NCI-H128 (cell line): ENCODE measurements around the gene PRAMEF9.
"Not testable (repeated sequence)": the region's sequence is repeated elsewhere in the genome, so short reads cannot be mapped to it uniquely, and the experiment has no call there.

ENCODE experiments used
- DNase-seq: peaks from one replicate; lab custom pipeline; 2025; ENCODE audit not compliant: unreplicated experiment; lab: John Stamatoyannopoulos, UW

PRAMEF9 gene

DNA sequence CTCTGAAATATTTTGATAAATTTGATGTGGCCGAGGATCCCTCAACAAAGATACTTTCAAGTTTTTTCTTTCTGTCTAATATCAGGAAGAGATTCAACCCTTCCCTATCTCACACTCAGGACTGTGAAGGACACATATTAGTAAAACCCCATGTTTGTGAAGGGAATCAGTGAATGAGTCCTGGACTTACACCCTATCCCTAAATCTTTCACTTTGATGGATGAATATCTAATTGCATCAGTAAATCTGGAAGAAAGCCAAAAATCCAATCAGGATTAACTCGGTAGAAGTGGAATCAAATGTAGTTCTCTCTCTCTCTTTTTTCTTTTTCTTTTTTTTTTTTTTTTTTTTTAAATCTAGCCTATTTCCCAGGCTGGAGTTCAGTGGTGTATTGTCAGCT is at the start of gene PRAMEF9:
Gene PRAMEF9, plus strand, starts transcription at position 301 of the 400 bp plus-strand sequence. CDS start 3,433 bp downstream, outside the sequence.
- DNase-seq: not testable (repeated sequence)

DNA sequence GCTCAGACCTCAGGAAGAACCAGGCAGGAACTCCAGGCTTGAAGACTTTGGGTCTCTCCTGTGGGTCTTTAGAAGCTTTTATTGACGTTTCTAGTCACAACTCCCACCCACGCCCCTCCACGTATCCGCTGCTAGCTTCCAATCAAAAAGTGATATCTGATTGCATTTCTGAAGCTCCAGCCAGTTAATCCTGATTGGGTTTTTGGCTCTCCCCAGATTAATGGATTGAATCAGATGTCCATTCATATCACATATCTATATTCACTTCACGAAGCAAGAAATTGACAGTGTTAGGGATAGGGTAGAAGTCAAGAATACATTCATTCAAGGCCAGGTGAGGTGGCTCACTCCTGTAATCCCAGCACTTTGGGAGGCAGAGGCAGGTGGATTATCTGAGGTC is 15.7 kb upstream of the PRAMEF9 start, which contains the start of gene PRAMEF26:
Gene PRAMEF26, minus strand, starts transcription at position 101 of the 400 bp plus-strand sequence. CDS start 2,914 bp downstream, outside the sequence.
- not testable (repeated sequence) for DNase-seq

DNA sequence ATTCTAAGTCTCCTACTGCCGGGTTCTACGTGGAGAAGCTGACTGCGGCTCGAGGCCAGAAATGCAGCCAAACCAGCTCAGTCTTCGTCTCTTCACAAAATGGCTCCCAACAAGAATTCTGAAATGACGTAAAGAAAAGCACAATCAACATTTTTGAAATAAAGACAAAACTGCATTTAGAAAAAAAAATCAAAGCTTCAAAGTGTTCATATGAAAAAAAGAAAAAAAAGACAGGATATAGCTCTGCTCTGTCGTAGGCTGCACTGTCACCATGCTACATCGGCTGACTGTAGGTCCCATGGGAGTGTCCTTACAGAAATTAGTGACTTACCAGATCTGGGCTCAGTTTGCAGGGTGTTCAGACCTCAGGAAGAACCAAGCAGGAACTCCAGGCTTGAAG is 6.1 kb upstream of the PRAMEF9 start, which contains the start of gene HNRNPCL4:
Gene HNRNPCL4, minus strand, starts transcription at position 101 of the 400 bp plus-strand sequence. CDS start 164 bp downstream, outside the sequence.
- not testable (repeated sequence) for DNase-seq

DNA sequence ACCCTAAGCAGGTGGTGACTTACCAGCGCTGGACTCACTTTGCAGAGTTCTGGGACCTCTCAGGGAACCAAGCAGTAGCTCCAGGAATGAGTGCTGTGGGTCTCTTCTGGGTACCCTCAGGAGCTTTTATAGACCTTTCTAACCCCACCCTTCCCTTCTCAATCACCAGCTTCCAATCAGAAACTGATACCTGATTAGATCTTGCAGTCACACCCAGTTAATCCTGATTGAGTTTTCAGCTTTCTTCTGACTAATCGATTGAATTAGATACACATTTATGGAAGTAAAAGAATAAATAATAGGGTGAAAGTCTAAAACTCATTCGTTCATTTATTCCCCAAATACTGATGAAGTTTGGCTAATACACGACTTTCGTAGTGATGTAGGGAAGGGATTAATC is 29.7 kb downstream of the PRAMEF9 start, which contains the start of gene PRAMEF13:
Gene PRAMEF13, minus strand, starts transcription at position 101 of the 400 bp plus-strand sequence. CDS start 1,820 bp downstream, outside the sequence.
- DNase-seq: not testable (repeated sequence)

DNA sequence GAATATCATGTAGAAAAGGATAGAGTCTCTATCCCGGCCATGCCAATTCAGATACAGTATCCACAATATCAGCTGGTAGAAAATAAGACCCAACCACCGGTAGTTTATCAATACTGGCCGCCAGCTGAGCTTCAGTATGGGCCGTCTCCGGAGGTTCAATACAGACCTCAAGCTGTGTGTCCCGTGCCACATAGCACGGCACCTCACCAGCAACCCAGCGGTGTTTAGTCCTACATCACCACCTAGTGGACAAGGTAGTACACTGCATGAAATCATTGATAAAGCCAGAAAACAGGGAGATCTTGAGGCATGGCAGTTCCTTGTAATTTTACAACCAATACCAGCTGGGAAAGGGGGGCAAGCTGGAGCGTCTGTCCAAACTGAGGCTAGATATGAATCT is 37.1 kb downstream of the PRAMEF9 start:
- not testable (repeated sequence) for DNase-seq

DNA sequence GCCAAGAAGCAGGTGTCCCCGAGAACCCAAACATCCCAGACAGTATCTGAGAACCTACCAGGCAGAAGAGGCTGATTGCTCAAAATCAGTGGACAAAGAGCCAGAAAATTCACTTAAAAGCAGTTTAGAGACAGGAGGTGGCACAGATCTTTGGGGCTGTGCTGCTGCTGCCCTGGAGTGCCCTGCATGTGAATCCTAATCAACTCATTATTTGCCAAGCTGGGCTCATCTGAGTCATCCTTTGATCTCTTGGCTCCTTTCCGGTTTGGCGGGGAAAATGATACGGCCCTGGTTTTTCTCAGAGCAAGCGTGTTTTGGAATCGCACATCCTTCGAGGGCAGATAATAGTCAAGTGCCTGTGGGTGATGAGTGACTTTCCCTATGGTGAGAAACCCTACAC is 45.0 kb downstream of the PRAMEF9 start:
- DNase-seq: not testable (repeated sequence)

DNA sequence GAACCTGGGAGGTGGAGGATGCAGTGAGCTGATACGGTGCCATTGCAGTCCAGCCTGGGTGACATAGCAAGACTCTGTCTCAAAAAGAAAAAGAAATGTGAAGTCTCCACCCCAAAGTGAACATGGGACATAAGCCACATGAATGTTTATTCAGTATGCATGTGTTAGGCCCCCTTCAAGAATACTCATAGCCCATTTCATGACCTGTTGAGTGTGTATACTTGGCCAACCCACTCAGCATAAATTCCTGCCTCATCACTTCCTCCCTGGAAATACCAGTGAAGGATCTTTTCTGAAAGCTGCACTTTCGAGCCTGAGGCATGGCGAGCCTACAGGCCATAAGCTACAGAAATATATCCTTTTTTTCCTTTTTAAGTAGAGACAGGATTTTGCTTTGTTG is 47.6 kb downstream of the PRAMEF9 start:
- DNase-seq: not testable (repeated sequence)

DNA sequence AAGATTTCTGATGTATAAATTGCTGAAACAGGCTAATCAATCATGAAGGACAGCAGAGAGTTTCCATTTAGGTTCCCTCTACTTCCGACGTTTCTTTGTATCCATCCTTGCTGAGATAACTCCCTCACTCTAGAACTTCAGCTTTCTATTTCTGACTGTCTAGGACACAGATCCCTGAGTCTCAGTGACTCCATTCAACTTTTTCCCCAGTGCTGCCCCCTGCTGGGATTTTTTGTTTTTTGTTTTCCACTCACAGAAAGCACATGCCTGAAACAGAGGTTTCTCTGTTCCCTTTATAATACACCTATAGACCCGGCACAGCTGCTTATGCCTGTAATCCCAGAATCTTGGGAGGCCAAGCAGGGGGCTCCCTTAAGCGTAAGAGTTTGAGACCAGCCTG is 51.1 kb downstream of the PRAMEF9 start:
- not testable (repeated sequence) for DNase-seq

DNA sequence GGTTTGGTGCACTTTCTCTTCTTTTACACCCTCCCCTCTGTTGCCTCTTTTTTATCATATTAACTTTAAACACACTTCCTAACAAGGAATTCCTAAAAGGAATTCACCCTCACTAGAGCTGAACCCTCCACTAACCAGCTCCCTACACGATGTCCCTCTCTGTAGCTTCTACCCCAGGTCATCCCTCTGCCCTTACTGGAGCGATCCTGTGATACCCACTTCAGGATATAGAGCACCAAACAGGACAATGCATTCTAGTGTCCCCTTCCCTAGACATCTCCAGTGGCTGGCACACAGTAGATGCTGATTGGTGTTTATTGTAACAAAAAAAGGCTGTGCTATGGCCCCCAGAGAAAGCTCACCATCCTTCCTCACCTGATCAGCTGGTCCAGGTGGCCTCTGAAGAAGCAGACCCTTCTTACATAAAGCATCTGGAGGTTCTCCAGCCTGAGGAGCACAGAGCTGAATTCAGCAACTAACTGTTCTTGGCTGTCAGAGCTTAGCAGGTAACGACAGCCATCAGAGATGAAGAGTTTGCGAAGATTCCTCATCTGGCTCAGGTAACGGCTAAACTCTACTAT is 52.9 kb downstream of the PRAMEF9 start:
- no peak for DNase-seq

DNA sequence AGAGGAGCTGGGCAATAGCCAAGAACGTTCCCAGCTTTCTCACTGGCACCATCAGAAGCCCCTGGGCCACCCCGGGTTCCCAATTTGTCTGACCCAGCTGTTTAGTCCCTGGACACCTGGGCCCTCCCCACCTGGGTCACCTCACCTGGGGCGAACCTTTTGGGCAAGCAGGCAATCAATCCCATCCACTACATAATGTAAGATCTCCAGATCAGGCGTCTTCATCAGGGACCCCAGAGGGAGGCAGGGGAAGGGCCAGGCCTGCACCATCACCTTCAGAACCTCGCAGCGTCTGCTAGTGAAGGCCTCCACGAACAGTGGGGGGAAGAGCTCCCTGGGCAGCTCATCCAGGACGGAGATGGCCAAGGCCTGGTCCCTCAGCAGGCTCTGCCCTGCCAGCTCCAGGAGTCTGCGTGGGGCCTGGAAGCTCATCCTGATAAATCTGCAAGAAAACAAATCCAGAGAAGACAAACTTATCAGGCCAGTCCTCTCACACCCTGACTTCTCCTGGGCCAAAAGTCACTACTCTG is 54.1 kb downstream of the PRAMEF9 start, which contains the start of gene PRAMEF18:
Gene PRAMEF18, minus strand, starts transcription at position 480 of the 530 bp plus-strand sequence. Its CDS starts 48 bp downstream, at position 432.
- DNase-seq: not testable (repeated sequence)

DNA sequence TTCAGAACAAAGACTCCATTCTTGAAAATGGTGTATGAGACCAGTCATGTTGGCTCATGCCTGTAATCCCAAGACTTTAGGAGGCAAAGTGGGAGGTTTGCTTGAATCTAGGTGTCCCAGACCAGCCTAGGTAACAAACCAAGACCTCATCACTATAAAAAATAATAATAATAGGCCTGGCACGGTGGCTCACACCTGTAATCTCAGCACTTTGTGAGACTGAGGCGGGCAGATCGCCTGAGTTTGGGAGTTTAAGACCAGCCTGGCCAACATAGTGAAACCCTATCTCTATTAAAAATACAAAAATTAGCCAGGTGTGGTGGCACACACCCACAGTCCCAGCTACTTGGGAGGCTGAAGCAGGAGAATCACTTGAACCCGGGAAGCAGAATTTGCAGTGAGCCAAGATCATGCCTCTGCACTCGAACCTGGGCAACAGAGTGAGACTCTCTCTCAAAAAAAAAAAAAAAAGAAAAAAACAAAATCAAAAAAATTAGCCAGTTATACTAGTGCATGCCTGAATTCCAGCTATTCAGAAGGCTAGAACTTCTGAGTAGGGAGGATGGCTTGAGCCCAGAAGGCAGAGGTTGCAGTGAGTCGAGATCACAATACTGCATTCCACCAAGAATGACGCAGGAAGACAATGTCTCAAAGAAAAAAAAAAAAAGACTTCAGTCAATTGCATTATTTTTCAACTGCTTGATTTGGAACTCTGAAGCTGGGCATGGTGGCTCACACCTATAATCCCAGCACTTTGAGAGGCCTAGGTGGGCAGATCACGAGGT is 55.8 kb downstream of the PRAMEF9 start:
- not testable (repeated sequence) for DNase-seq

DNA sequence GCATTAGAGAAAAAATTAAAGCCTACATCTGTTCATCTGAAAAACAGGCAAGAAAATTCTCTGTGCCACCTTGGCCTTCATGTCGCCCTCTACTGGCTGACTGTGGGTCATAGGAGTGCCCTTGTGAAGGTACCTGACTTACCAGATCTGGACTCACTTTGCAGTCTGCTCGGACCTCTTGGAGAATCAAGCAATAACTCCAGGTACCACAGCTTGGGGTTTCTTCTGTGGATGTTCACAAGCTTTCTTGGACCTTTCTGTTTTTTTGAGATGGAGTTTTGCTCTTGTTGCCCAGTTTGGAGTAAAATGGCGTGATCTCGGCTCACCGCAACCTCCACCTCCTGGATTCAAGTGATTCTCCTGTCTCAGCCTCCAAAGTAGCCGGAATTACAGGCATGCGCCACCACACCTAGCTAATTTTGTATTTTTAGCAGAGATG is 56.7 kb downstream of the PRAMEF9 start:
- no peak for DNase-seq
